GM19397 (cell line): ENCODE results near the gene CNNM3.

Source experiments
- ATAC-seq: cut with Tn5 transposase; IDR thresholded peaks from one replicate; pipeline ENCODE4 v1.9.1; 2021; ENCODE audit warnings: mild to moderate bottlenecking, moderate library complexity; ENCODE audit not compliant: unreplicated experiment

CNNM3 gene

GRCh38 chr2:96816836-96817702 lies 1.0 kb downstream of the CNNM3 start:
- ATAC-seq: peak; percentile 0

- ATAC-seq: no peak
Observed at GRCh38 chr2:96817882-96818281, 1.8 kb downstream of the CNNM3 start.

GRCh38 chr2:96819128-96819875 lies 3.2 kb downstream of the CNNM3 start:
- no peak for ATAC-seq

- ATAC-seq: no peak
Observed at GRCh38 chr2:96819876-96820511, 3.9 kb downstream of the CNNM3 start.

- no peak for ATAC-seq
Observed at GRCh38 chr2:96821113-96821675, 5.1 kb downstream of the CNNM3 start.

- ATAC-seq: no peak
Observed at GRCh38 chr2:96822786-96823185, 6.7 kb downstream of the CNNM3 start.

- ATAC-seq: no peak
Observed at GRCh38 chr2:96823198-96823597, 7.1 kb downstream of the CNNM3 start.

GRCh38 chr2:96824079-96824870 lies 8.2 kb downstream of the CNNM3 start:
- ATAC-seq: no peak

- no peak for ATAC-seq
Observed at GRCh38 chr2:96825057-96825456, 9.0 kb downstream of the CNNM3 start.

- ATAC-seq: no peak
Observed at GRCh38 chr2:96826546-96827278, 10.6 kb downstream of the CNNM3 start.

GRCh38 chr2:96828436-96828835 lies 12.4 kb downstream of the CNNM3 start:
- ATAC-seq: no peak

- no peak for ATAC-seq
Observed at GRCh38 chr2:96828874-96829273, 12.8 kb downstream of the CNNM3 start.

GRCh38 chr2:96830044-96830562 lies 14.0 kb downstream of the CNNM3 start:
- no peak for ATAC-seq

GRCh38 chr2:96831679-96832078 lies 15.6 kb downstream of the CNNM3 start:
- ATAC-seq: no peak

GRCh38 chr2:96832408-96832753 lies 16.3 kb downstream of the CNNM3 start:
- no peak for ATAC-seq

- ATAC-seq: no peak
Observed at GRCh38 chr2:96832754-96833507, 16.9 kb downstream of the CNNM3 start.

- ATAC-seq: no peak
Observed at GRCh38 chr2:96835830-96836229, 19.8 kb downstream of the CNNM3 start.

- ATAC-seq: no peak
Observed at GRCh38 chr2:96837575-96837974, 21.5 kb downstream of the CNNM3 start.
